ELF-1 (cell line): ENCODE measurements around the gene OR4E2.
A peak's percentile ranks its signal among the peaks of the same experiment; 100 is the strongest.
"Not testable (repeated sequence)": the region's sequence is repeated elsewhere in the genome, so short reads cannot be mapped to it uniquely, and the experiment has no call there.

Experiments used
- DNase-seq: peaks from one replicate; pipeline ENCODE4 v3.0.0-alpha.2; 2016; ENCODE audit warnings: low read depth, low spot score

The OR4E2 gene

GRCh38 chr14:21653331-21653885 lies at the start of gene OR4E2:
Gene OR4E2, plus strand, starts transcription at chr14:21653835. Its CDS starts 11,248 bp downstream, at chr14:21665083.
- no peak for DNase-seq

- DNase-seq, result peak; percentile 4
These were observed 41.3 kb upstream of the OR4E2 start for GRCh38 chr14:21612324-21612723.

- peak; percentile 20 for DNase-seq
These were observed 39.4 kb upstream of the OR4E2 start for GRCh38 chr14:21614240-21614639.

- DNase-seq, result peak; percentile 77
These were observed 36.0 kb upstream of the OR4E2 start for GRCh38 chr14:21617614-21618013.

GRCh38 chr14:21626491-21627230 lies 27.0 kb upstream of the OR4E2 start:
- no peak for DNase-seq

GRCh38 chr14:21630503-21630902 lies 23.1 kb upstream of the OR4E2 start:
- not testable (repeated sequence) for DNase-seq

- DNase-seq, result no peak
These were observed 22.6 kb upstream of the OR4E2 start for GRCh38 chr14:21631084-21631483.

GRCh38 chr14:21634840-21635239 lies 18.8 kb upstream of the OR4E2 start, which contains the start of gene OR10G2:
Gene OR10G2, minus strand, starts transcription at chr14:21634940. Its CDS starts 98 bp downstream, at chr14:21634842.
- DNase-seq, result no peak

GRCh38 chr14:21642683-21643082 lies 11.0 kb upstream of the OR4E2 start:
- DNase-seq, result no peak

- no peak for DNase-seq
These were observed 10.2 kb upstream of the OR4E2 start for GRCh38 chr14:21643407-21643806.

- no peak for DNase-seq
These were observed 6.3 kb upstream of the OR4E2 start for GRCh38 chr14:21647380-21647779.

GRCh38 chr14:21652209-21652808 lies 1.3 kb upstream of the OR4E2 start:
- DNase-seq, result peak; percentile 11

- DNase-seq, result no peak
These were observed 580 bp downstream of the OR4E2 start for GRCh38 chr14:21654215-21654614.

- DNase-seq, result no peak
These were observed 3.3 kb downstream of the OR4E2 start for GRCh38 chr14:21656980-21657379.

GRCh38 chr14:21668377-21668776 lies 14.7 kb downstream of the OR4E2 start:
- no peak for DNase-seq

GRCh38 chr14:21669284-21669683 lies 15.6 kb downstream of the OR4E2 start:
- no peak for DNase-seq

- no peak for DNase-seq
These were observed 17.7 kb downstream of the OR4E2 start for GRCh38 chr14:21671371-21671770.

GRCh38 chr14:21672116-21672515 lies 18.5 kb downstream of the OR4E2 start:
- no peak for DNase-seq

GRCh38 chr14:21673718-21674117 lies 20.1 kb downstream of the OR4E2 start, which contains the start of gene OR4E1:
Gene OR4E1, minus strand, starts transcription at chr14:21673818. Its CDS starts 2,883 bp downstream, at chr14:21670935.
- no peak for DNase-seq

GRCh38 chr14:21675566-21675965 lies 21.9 kb downstream of the OR4E2 start:
- DNase-seq, result no peak

- no peak for DNase-seq
These were observed 26.4 kb downstream of the OR4E2 start for GRCh38 chr14:21680072-21680471.

- DNase-seq, result no peak
These were observed 32.8 kb downstream of the OR4E2 start for GRCh38 chr14:21686468-21686867.

- DNase-seq, result no peak
These were observed 40.8 kb downstream of the OR4E2 start for GRCh38 chr14:21694425-21694824.
